Esophagus (tissue), 2 donors: Measurements from ENCODE around the gene RELCH. TPM values are rescaled to one million over a fixed set of nuclear protein-coding genes. Genes with fewer than 3 reads are reported as not detected.

Experiments
- H3K27ac ChIP-seq, 2 donors: one replicate each; pipeline ENCODE4 v1.5.1; 2013; ENCODE audit warnings: low read depth in 2 of 2, mild to moderate bottlenecking in 2 of 2, inconsistent platforms in 1 of 2, low read length in 1 of 2, moderate library complexity in 1 of 2
- H3K27me3 ChIP-seq, 2 donors: one replicate each; pipeline ENCODE4 v1.6.1; 2013; ENCODE audit warnings: low read length in 2 of 2, control low read depth in 1 of 2, mild to moderate bottlenecking in 1 of 2; ENCODE audit not compliant: insufficient read depth in 2 of 2, control insufficient read depth in 1 of 2
- H3K36me3 ChIP-seq, 2 donors: one replicate each; pipeline ENCODE4 v1.6.1; 2013; ENCODE audit warnings: low read length in 1 of 2; ENCODE audit not compliant: control insufficient read depth in 2 of 2, insufficient read depth in 2 of 2
- H3K4me1 ChIP-seq, 2 donors: one replicate each; pipeline ENCODE4 v1.6.1; 2013; ENCODE audit warnings: low read length in 1 of 2; ENCODE audit not compliant: control insufficient read depth in 2 of 2, insufficient read depth in 2 of 2
- H3K4me3 ChIP-seq, 2 donors: one replicate each; pipeline ENCODE4 v1.5.1; 2013; ENCODE audit warnings: low read length in 2 of 2, mild to moderate bottlenecking in 2 of 2, low read depth in 1 of 2, moderate library complexity in 1 of 2
- H3K9me3 ChIP-seq, 2 donors: one replicate each; pipeline ENCODE4 v1.6.1; 2013; ENCODE audit warnings: mild to moderate bottlenecking in 2 of 2, low read depth in 1 of 2, low read length in 1 of 2, moderate library complexity in 1 of 2; ENCODE audit not compliant: control insufficient read depth in 2 of 2, insufficient read depth in 1 of 2
- WGBS, 2 donors: extraction: QIAGEN DNeasy Blood & Tissue Kit; methylation state at CpG; one replicate each; pipeline ENCODE4 v1.1.7; 2013; 5-methylcytosine and 5-hydroxymethylcytosine counted together
- polyA plus RNA-seq, 2 donors: library from polyadenylated mRNA; stranded (reverse); fragments of 200-250 nt; gene quantifications; one replicate each; pipeline ENCODE4 v1.2.3, GENCODE V29; 2013
- donor health status: healthy with polysubstance abuse.
- donor health status: Bipolar disorder and iron deficiency.

The RELCH gene
- polyA plus RNA-seq, 2 donors: 29.4 to 30.0 TPM

DNA sequence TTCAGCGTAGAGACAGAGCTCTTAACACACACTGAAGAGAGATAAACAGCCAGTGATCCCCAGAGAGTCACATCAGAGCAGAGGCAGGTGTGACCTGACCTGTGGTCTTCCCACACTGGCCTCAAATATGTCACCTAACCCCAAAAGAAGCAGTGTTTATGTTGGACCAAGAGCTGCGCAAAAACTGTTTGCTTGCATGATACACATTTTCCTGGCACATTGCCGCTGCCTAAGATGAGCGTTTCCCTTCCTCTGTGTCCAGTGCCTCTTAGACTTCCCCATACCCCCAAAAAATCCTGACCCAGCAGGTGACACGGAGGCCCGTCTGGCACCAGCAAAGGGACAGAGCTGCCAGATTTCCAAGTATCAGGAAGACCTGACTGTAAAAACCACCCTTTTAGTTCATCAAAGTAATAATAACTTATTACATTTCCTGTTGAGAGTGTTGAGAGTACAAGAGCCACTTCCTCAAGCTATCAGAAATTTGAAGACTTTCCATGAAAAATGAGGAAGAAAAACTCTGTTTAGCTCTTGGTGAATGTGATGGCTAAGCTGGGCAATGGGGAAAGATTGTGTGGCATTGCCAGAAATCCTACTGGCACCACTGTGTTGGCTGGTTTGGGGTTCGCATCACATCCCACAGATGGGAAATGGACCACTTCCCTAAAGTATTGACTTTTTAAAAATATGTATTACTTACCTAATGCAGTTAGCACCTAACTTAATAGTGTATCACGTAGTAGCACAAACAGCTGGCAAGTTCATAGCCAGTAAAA, 144.7 kb downstream of the RELCH start:
- H3K27ac ChIP-seq: no peak overlapping the region
- H3K4me1 ChIP-seq: no peaks in the 10 kb centered on the region
- peaks cover 0 to 6% of the 10 kb centered on the region in 2 donors for H3K27me3 ChIP-seq
- no peaks in the 10 kb centered on the region for H3K9me3 ChIP-seq
- WGBS, 2 donors: 71 to 76% methylated on average over 8 of the region's 8 CpGs
- H3K36me3 ChIP-seq: no peaks in the 10 kb centered on the region
- H3K4me3 ChIP-seq: no peak overlapping the region

DNA sequence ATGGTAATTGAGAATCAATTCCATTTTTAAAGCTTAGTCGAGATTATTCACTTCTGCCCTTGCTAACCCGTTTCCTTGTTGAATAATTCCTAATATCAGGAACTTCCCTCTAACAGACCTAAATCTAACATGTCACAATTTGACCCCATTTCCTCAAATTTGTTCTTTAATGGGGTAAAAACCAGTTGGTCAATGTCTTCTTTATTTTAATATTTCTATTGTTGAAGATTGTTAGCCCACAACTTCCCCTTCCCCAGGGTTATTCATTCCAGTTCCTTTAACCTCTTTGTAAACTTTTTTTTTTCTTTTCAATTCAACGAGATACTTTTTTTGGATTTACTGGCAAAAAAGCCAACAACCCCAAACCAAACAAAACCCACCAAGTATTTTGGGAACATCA, 145.4 kb downstream of the RELCH start:
- H3K4me1 ChIP-seq: no peaks in the 10 kb centered on the region
- WGBS, 2 donors: 66 to 77% methylated on average over 3 of the region's 3 CpGs

DNA sequence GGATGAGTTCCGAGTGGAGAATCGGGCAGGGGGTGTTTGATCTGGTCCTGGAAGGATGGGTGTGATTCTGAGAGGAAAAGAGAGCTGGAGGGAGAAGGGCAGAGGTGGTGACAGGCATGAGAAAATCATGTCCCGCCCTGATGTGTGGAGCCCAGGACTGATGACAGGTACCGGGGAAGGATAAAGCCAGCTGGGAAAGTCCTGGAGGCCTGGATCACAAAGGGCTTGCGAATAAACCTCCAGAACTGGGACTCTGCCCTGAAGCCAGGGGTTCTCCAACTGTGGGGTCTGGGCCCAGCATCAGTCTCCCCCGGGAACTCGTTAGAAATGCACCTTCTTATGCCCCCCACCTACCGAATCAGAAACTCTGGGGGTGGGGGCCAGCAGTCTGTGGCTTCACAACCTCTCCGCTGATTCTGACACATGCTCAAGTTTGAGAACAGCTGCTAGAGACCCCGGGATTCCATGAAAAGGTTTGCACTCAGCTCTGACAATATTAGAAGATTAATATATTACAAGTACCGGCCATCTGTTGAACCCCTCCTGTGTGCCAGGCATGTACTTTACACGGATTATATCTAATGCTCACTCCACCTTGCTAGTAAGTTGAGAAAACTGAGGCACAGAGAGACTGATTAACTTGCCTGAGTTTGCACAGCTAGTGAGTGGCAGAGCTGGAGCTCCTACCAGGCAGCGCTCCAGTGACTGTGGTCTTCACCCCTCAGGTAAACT, 146.1 kb downstream of the RELCH start:
- Histone ChIP-seq H3K9me3 (no peaks in the 10 kb centered on the region), H3K4me1 (no peaks in the 10 kb centered on the region), H3K4me3 (no peak overlapping the region), H3K27me3 (peaks cover 0 to 2% of the 10 kb centered on the region in 2 donors), H3K27ac (no peak overlapping the region), H3K36me3 (no peaks in the 10 kb centered on the region)
- 82 to 88% methylated on average over 13 of the region's 13 CpGs for WGBS, 2 donors

More for the DNA sequence above, 145.4 kb downstream of the RELCH start:
- Histone ChIP-seq H3K27ac (no peak overlapping the region), H3K4me3 (no peak overlapping the region), H3K9me3 (no peaks in the 10 kb centered on the region), H3K36me3 (no peaks in the 10 kb centered on the region), H3K27me3 (peaks cover 0 to 3% of the 10 kb centered on the region in 2 donors)

DNA sequence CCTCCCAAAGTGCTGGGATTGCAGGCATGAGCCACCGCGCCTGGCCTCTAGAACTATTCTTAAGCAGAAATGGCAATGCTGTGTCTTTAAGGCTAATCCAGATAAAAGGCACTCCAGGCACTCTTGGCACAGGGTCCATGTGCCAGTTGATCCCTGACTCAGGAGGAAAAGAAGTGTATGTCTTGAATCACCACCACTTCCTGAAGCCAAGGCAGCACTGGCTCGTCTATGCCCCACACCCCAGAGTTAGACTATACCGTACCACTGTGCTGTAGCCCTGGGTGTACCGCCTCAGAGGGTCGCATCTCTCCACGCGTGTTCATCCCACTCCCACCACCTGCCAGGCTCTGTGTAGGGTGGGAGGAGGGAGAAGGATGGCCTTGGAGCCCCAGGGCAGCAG, 147.1 kb downstream of the RELCH start:
- no peaks in the 10 kb centered on the region for H3K27me3 ChIP-seq
- no peaks in the 10 kb centered on the region for H3K36me3 ChIP-seq
- no peaks in the 10 kb centered on the region for H3K4me1 ChIP-seq
- H3K9me3 ChIP-seq: no peaks in the 10 kb centered on the region
- no peak overlapping the region for H3K4me3 ChIP-seq
- no peak overlapping the region for H3K27ac ChIP-seq
- 80 to 83% methylated on average over 8 of the region's 8 CpGs for WGBS, 2 donors

DNA sequence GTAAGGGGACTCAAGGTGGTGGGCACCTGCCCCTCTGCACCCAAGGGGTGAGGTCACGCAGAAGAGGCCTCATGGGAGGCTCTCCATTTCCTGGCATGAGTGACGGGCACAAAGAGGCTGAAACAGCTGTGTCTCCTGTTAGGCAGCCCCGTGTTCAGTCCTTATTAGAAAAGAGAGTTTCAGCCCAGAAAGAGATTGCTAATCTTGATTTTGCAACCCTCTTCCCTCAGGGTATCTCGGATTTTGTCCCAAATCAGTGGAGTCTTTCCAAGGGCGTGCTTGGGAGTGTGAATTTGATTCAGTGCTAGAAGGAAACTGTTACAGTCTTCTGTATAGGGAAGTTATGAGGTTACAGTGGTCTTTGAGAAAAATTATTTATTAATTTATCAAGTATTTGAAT, 148.4 kb downstream of the RELCH start:
- Histone ChIP-seq H3K4me1 (no peaks in the 10 kb centered on the region), H3K27ac (no peak overlapping the region), H3K4me3 (no peak overlapping the region), H3K36me3 (no peaks in the 10 kb centered on the region), H3K27me3 (no peaks in the 10 kb centered on the region), H3K9me3 (no peaks in the 10 kb centered on the region)
- WGBS, 2 donors: 66 to 70% methylated on average over 5 of the region's 5 CpGs

DNA sequence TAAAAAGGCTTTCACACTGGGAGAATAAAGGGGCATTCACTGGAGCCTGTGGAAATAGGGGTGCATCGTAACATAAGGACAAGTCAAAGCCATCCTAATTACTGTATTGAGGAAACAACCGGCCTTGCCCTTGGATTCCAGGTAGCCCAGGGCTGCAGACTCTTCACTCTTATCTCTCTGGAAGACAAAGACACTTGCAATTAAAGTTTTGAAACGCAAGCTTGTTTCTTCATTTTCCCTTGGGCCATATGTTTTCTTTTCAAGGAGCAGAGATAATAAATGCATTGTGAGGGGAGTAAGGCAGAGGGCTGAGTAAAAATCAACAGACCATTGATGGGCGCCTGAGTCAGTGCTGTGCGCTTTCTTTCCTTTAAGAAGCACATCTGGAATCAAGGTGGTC, 149.6 kb downstream of the RELCH start:
- Histone ChIP-seq H3K36me3 (no peaks in the 10 kb centered on the region), H3K27ac (no peak overlapping the region), H3K4me3 (no peak overlapping the region), H3K27me3 (no peaks in the 10 kb centered on the region), H3K9me3 (no peaks in the 10 kb centered on the region), H3K4me1 (no peaks in the 10 kb centered on the region)
- WGBS, 2 donors: 89 to 91% methylated on average over 5 of the region's 5 CpGs

DNA sequence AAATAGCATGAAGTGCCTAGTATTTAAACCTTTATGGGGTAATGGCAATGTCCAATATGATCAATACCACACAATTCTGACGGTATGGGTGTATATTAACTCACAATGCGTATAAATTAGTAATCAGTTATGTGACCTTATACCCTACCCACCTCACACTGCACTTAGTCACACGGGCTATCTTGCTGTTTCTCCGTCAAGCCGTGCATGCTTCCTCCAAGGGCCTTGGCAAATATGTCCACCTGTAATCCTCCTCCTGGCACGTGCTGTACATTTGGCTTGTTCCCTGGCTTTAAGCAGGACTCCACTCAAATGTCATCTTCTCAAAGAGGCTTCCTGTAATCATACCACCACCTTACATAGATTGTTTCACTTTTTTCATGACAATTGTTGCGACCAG, 150.3 kb downstream of the RELCH start:
- no peaks in the 10 kb centered on the region for H3K27me3 ChIP-seq
- H3K27ac ChIP-seq: no peak overlapping the region
- H3K4me3 ChIP-seq: no peak overlapping the region
- WGBS, 2 donors: 60 to 65% methylated on average over 7 of the region's 7 CpGs
- H3K9me3 ChIP-seq: no peaks in the 10 kb centered on the region
- no peaks in the 10 kb centered on the region for H3K4me1 ChIP-seq
- no peaks in the 10 kb centered on the region for H3K36me3 ChIP-seq

DNA sequence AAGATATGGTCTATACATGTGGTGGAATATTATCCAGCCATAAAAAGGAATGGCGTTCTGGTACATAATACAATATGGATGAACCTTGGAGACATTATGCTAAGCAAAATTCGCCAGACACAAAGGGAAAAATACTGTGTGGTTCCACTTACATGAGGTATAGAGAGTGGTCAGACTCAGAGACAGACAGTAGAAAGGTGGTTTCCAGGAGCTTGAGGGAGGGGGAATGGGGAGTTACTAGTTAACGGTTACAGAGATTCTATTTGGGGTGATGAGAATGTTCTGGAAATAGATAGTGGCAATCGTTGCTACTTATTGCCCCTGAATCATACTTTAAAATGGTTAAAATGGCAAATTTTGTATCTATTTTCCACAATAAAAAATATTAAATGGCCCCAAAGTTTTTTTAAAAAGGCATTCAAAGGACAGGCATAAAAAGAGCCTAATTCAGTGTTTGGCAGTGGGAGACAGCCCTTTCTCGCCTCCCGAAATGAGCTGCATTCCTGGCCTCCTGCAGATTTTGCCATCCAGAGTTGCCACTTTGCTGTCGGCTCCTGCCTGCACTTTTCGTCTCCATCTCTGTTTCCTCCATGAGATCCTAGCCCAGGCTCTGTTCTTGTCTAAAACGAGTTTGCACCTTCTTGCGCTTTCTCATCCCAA, 151.5 kb downstream of the RELCH start:
- Histone ChIP-seq H3K36me3 (no peaks in the 10 kb centered on the region), H3K9me3 (no peaks in the 10 kb centered on the region), H3K4me1 (no peaks in the 10 kb centered on the region), H3K27me3 (no peaks in the 10 kb centered on the region), H3K27ac (no peak overlapping the region), H3K4me3 (no peak overlapping the region)
- 81% methylated on average over 10 of the region's 10 CpGs for WGBS, 2 donors

DNA sequence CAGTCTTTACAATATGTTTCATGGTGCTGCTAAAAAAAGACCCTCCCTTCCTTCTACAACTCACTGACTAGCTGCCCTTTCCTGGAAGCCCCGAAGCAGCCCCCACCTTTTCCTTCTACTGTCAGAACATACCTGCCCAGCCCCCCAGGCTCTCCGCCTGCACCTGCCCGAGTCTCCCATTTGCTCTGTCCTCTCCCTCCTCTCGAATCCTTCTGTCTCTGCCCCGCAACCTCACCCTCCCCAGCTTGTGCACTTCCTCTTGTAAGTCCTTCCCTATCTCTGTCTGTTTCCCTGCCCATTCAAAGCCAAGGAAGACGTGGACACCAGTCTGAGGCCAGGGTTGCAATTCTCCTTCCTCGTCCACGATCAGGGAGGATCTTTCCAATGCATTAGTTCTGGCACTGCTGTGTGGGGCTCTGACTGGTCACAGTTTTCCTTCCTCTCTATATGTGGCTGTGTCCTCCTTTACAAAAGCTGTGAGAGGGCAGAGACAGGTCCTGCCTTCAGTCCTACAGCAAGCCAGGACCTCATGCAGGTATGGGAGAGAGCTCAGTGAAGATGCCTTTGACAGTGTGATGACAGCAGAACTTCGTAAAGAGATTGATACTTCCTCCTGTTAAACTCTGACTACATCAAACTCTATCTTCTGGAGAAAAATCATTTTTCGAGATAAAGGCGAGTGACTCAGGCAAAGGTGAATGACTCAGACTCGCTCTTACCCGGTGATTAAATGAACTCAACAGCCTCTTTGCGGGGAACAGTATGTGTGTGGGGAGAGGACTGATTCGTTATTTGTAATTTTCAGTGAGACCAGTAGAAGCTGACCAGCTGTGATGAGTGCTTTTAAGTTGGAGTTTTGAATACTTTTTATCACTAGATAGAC, 152.3 kb downstream of the RELCH start:
- H3K27ac ChIP-seq: no peak overlapping the region
- WGBS, 2 donors: 61 to 64% methylated on average over 15 of the region's 15 CpGs
- H3K4me3 ChIP-seq: no peak overlapping the region
- H3K36me3 ChIP-seq: no peaks in the 10 kb centered on the region
- no peaks in the 10 kb centered on the region for H3K27me3 ChIP-seq
- no peaks in the 10 kb centered on the region for H3K9me3 ChIP-seq
- no peaks in the 10 kb centered on the region for H3K4me1 ChIP-seq
